GM12878 (cell line): ENCODE results near the gene ARRB2.

Experiments used
- ATF3 ChIP-seq: IDR thresholded peaks from 2 replicates; pipeline ENCODE4 v1.6.1; 2011; ENCODE audit warnings: low read depth, mild to moderate bottlenecking, low read length, moderate library complexity, borderline replicate concordance; ENCODE audit errors: extremely low read depth
- MAX ChIP-seq: IDR thresholded peaks from 2 replicates; pipeline ENCODE4 v1.6.1; 2012; ENCODE audit warnings: low read depth, low read length, improper control_type of control experiment
- SMC3 ChIP-seq: IDR thresholded peaks from 2 replicates; pipeline ENCODE4 v1.6.1; 2011; ENCODE audit warnings: low read length, improper control_type of control experiment, borderline replicate concordance
- ZNF274 ChIP-seq: IDR thresholded peaks from one replicate; pipeline ENCODE4 v1.8.0; 2011; ENCODE audit not compliant: insufficient read length, insufficient read depth

DNA sequence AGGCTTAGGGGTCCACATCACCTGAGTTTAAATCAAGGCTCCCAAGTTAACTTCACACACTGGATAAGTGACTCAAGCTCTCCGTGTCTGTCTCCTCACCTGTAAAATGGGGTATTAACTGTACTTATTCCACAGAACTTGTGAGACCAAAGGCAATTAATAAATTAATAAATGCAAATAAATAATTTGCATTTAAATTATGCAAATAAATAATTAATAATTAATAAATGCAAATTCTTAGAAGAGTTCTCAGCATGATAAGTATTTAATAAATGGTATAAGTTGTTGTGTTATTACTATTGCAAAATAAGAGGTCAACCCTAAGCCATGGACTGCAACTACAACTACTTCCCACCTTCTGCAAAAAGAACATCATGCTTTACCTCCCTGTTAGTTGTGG lies 43.0 kb downstream of the ARRB2 start:
- TF ChIP-seq MAX: no peak
- no peak for TF ChIP-seq ZNF274
- no peak for TF ChIP-seq ATF3
- no peak for TF ChIP-seq SMC3
